Putamen (tissue), 1 donor: ENCODE results near the gene RNF138.
A peak's percentile ranks its signal among the peaks of the same experiment; 100 is the strongest.
"Not testable (repeated sequence)": the region's sequence is repeated elsewhere in the genome, so short reads cannot be mapped to it uniquely, and the experiment has no call there.

Experiments
- DNase-seq: peaks from one replicate; pipeline ENCODE4 v3.0.0-alpha.2; 2016; ENCODE audit warnings: low spot score

RNF138 gene

DNA sequence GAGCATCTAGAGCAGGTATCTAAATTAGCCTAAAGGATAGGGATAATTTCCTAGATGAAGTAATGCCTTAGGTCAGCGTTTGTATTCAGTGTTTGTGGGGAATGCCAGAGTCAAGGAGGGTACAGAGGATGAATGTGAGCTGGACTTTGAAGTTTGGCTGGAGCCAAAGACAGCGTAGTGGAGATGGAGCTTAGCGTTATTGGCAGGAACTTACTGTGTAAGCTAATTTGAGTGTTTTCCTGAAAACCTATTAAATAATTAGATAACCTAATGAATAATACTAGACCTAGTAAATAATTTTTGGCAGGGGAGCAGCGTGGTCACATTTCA, 4.2 kb downstream of the RNF138 start:
- DNase-seq, result no peak

DNA sequence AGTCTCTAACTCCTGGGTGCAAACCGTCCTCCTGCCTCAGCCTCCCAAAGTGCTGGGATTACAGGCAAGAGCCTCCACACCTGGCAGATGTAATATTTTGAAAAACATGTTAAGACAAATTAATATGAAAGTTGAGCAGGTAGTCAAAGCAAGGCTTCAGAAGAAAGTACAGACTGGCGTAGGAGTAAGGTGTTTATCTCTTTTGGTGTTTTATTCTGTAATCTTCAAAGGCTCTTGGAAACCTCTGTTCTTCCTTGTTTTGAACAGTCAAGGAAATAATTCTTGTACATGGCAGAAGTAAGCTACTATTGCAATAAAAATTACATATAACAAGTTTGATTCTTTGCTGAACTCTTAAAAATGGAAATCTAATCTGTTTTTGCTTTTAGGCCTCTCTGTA, 5.3 kb downstream of the RNF138 start:
- DNase-seq, result no peak

DNA sequence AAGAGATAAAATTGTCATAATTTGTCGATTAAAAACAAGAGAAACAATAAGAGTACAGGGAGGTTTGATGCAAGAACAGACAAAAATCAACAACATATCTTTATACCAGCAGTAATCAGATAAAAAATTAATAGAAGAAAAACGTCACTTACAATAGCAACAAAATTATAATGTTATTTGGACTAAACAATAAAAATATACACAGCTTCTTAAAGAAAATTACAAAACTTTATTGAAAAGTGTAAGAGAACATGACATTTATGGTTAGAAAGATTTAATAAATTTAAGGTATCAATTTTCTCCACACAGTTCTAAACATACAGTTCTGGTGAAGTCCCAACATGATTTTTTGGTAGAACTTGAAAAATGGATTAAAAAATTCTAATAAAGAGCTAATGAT, 12.8 kb downstream of the RNF138 start:
- no peak for DNase-seq

GRCh38 chr18:32110005-32110404, 18.3 kb downstream of the RNF138 start:
- DNase-seq, result no peak

- DNase-seq, result no peak
Observed at GRCh38 chr18:32111706-32112105, 20.0 kb downstream of the RNF138 start.

GRCh38 chr18:32112826-32113225, 21.2 kb downstream of the RNF138 start:
- no peak for DNase-seq

GRCh38 chr18:32114293-32114942, 22.7 kb downstream of the RNF138 start:
- DNase-seq, result no peak

- DNase-seq, result no peak
Observed at GRCh38 chr18:32122039-32122438, 30.4 kb downstream of the RNF138 start.

- DNase-seq, result no peak
Observed at GRCh38 chr18:32126538-32126937, 34.9 kb downstream of the RNF138 start.

GRCh38 chr18:32135625-32136024, 44.0 kb downstream of the RNF138 start:
- no peak for DNase-seq

DNA sequence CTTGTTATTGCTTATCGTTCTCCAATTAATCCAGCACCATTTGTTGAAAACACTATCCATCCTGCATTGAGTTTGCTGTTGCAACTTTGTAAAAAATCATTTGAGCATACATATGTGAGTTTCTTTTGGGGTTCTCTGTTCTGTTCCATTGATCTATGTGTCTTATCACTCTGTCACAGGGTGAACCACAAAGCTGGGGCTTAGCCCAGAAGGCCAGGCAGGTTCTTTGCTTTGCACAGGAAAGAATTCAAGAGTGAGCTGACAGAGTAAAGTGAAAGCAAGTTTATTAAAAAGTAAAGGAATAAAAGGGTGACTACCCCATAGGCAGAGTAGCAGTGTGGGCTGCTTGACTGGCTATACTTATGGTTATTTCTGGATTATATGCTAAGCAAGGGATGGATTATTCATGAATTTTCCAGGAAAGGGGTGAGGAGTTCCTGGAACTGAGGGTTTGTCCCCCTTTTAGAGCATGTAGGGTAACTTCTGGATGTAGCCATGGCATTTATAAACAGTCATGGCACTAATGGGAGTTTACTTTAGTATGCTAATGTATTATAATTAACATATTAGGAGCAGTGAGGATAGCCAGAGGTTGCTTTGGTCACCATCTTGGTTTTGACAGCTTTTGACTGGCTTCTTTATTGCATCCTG, 46.8 kb downstream of the RNF138 start:
- no peak for DNase-seq

DNA sequence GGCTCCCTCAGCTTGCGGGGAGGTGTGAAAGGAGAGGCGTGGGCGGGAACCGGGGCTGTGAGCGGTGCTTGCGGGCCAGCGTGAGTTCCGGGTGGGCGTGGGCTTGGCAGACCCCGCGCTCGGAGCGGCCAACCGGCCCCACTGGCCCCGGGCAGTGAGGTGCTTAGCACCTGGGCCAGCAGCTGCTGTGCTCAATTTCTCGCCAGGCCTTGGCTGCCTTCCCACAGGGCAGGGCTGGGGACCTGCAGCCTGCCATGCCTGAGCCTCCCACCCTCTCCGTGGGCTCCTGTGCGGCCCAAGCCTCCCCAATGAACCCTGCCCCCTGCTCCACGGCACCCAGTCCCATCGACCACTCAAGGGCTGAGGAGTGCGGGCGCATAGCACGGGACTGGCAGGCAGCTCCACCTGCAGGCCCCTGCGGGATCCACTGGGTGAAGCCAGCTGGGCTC, 48.2 kb downstream of the RNF138 start:
- no peak for DNase-seq

- DNase-seq, result no peak
Observed at GRCh38 chr18:32148185-32148870, 56.7 kb downstream of the RNF138 start.

DNA sequence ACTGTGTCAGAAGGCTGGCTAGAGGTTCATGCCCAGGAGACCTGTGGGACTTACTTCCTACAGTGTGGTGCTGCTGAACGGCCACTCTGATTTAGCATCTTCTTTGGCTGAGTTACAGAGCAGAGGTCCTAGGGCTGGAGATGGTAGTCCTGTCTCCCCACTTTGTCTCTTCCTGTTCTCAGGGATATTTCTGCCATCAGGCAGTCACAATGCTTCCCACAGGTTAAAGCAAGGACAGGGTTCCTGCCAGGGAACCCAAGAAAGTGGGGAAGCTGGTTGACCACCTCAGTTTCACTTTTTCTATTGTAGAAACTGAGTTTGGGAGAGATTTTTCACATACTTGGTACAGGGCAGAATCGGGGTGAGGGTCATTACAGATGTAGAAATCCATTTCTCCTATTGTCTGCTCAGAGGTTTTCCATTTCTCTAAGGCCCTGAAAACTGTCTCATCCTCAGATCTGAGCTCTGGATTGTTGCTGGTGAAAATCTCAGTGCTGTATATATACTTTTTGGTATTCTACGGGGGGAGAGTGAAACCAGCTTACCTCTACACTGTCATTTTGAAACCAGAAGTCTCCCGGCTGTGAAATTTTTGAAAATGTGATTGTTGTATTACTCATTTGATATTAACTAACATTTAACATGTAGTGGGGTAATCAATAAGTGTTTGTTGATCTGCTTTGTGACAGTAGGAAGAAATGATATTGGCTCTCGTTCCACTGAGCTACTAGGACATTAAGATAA, 61.2 kb downstream of the RNF138 start:
- DNase-seq, result no peak

DNA sequence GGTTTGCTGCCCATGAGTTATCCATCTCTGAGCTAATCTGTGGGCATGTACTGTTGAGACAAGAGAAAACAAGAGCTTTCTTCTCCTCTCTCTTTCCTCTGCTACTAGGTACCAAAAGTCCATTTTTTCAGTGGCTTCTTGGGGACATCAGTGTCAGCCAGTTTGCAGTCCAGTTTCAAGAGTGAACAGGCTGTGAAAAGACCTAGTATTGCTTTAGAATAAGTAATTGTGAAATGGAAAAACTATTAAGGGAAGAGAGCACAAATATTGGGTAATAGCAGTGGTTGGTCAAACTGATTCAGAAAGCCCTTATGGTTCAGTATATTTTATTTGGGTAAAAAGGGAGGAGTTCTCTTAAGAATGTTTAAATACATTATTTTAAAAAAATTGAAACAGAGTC, 65.2 kb downstream of the RNF138 start:
- no peak for DNase-seq

DNA sequence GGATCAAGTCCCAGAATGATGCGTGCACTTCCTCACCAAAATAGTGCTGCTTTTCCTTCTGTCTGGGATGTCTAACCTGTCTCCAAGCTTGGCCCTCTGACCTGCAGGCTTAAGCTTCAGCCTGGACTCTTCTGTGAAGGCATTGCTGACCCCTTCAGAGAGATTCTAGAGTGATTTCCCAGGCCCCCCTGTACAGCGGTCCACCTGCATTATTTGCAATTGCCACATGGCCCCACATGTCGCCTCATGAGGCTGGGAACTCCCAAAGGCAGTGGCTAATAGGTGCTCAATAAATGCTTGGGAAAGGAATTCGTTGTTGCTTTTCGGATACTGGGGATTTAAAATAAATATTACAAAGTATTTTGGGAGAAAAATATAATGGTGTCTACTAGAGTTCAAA, 65.9 kb downstream of the RNF138 start:
- DNase-seq, result no peak

DNA sequence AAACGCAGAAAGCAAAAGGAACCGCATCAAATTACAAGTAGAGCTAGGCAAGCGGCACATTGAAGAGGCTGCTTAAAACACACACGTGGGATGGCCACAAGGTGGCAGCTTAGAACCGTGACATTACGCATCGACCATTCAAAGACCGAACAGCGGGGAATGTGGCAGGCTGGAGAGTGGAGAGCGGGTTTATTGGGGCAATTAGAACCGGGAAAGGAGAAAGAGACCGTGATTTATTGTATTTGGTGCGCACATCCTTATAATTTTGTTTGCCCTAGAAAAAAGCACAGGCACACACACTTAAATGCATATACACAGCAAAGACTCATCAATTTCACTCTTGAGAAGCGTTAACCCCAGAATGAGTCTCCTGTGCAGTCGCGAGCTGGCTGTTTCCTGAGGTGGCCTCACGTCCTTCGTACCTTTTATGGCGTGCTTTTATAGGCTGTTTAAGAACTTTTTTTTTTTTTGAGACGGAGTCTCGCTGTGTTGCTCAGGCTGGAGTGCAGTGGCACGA, 66.5 kb downstream of the RNF138 start:
- peak; percentile 87 for DNase-seq

DNA sequence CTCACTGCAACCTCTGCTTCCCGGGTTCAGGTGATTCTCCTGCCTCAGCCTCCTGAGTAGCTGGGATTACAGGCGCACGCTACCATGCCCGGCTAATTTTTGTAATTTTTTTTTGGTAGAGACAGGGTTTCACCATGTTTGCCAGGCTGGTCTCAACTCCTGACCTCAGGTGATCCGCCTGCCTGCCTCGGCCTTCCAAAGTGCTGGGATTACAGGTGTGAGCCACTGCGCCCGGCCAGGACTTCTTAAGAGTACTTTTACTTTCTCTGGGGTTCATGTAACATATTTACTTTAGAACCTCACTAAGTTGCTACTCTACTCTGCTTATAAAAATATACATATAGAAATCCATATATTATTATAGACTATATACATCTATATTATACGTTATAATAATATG, 67.0 kb downstream of the RNF138 start:
- DNase-seq, result not testable (repeated sequence)

DNA sequence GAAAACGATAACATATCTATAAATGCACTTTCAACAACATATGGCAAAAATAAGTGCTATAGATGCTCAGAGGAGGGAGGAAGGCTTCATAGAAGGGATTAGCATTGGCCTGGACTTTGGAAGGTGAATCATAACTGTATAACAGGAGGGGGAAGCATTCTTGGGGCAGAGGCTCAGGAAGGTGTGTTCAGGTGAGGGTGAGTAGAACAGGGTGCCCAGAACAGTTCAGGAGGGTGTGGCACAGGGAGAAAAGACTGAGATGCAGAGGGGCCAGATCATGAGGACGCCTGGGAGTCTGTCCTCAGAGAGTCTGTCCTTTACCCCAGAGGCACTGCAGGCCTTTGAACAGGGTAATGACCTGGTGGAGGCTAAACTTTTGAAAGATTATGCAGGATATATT, 68.9 kb downstream of the RNF138 start:
- DNase-seq, result no peak

- no peak for DNase-seq
Observed at GRCh38 chr18:32167980-32168730, 76.5 kb downstream of the RNF138 start.

DNA sequence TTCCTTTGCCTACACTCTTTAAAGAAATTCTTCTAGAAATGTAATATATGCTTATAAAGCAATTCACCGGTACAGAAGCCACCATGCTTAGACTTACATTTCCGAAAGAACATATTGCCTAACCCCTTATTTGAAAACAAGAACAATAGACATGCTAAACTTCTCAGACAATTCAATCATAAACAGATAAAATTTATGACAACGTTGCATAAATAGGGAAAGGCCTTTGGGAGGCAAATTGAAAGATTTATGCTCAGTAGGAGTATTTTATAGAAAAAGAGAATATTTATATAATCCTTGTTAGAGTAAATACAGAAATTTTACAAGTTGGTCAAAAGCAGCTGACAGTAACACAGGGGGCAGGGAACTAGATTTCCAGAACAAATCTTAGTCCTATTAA, 82.0 kb downstream of the RNF138 start:
- no peak for DNase-seq

GRCh38 chr18:32174719-32175118, 83.0 kb downstream of the RNF138 start:
- DNase-seq, result no peak
